GM19324 (cell line): ENCODE measurements around the gene OXGR1.
"Not testable (repeated sequence)": the region's sequence is repeated elsewhere in the genome, so short reads cannot be mapped to it uniquely, and the experiment has no call there.

Experiments used
- ATAC-seq: cut with Tn5 transposase; IDR thresholded peaks from one replicate; pipeline ENCODE4 v1.9.1; 2021; ENCODE audit warnings: mild to moderate bottlenecking, moderate library complexity; ENCODE audit not compliant: unreplicated experiment, low FRiP score

OXGR1 gene

DNA sequence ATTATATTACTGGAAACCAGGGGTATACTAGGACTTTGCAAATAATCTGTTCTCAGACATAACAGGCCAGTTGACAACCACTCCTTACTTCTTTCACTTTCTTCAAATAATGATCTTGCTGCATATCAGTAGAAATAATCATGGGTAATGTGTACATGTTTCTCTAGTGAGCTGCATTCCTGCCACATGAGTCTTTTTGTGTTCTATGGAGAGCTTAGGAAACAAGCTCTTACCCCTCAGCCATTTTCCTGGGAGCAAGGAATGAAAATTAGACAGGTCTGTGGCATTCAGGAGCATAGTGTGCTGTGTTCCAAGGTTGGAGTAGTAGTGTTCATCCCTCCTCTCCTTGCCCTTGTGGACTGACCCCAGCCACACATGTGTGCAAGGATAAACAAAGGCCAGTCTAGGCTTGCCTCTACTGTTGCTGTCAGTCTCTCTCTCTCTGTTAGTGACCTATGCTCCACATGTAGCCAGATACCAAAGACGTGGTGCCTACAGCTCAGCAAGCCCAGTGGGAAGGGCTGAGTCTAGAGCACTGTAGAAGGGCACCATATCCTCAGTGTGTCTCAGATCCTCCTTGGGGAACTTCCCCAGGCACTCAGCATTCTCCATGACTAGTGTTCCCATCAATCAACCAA, 11.5 kb upstream of the OXGR1 start:
- no peak for ATAC-seq

DNA sequence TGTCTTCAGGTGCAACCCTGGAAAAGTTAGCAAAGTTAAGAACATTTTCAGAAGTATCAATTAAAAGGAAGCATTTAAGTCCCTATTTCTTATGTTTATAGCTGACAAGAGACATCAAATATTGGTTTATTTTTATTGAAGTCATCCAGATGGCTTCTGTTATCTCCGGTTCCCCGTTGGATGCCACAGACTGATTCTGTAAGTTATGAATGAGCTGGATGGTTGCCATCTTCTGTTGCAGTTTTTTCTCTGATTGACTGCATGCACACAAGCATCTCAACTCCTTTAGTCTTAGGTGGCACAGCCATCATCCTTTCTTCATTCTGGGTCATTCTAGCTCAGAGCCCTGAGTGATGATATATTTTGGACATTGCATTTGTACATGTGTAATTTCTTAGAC, 10.6 kb upstream of the OXGR1 start:
- no peak for ATAC-seq

DNA sequence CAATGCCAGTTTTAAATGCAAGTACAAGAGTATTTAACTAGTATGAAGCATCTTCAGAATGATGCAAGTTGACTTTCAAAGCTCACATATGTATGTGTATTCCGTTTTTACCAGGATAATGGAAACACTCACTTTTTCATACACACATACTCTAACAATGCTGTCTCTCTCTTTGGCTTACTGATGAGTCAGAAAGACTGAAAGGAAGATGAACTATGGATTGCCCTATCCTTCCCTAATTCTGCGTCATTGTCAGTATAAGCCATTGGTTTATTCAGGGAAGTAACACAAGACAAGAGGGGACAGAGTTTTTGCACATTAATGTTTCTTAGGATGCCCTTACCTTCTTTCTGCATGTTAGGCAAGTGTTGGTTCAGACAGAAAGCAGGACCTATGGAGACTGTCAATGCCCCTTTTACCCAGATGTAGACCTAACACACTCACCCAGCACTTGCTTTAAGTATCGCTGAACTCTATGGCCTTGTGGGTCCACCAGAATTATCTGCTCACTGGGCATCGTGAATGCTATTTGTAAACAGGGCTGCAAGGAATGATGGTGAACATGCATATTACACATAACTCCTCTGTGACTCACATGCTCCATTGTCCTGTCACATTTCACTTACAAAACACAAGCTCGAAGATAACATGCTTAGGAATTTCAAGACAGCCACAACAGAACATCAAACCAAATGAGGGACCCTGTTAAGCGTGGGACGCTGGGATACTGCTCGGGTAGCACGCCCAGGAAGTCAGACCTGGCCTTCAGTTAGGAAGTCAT, 10.0 kb upstream of the OXGR1 start:
- ATAC-seq = no peak

DNA sequence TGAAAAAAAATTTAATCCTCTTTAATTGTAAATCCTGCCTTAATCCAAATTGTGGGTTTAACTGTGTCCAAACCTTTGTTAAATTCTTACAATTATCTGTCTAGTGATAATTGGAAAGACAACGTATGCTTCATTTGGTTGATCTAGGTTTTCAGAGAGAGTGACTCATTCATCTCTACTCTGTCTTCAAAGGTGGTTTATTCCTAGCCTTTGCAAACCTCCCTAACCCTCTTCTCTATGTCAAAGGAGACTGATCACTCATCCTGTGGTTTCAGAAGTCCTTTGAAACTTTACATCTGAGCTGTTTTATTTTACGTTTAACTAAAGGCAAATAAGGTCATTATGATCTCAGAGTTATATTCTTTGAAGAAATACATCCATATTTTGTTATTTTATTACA, 8.8 kb upstream of the OXGR1 start:
- no peak for ATAC-seq

DNA sequence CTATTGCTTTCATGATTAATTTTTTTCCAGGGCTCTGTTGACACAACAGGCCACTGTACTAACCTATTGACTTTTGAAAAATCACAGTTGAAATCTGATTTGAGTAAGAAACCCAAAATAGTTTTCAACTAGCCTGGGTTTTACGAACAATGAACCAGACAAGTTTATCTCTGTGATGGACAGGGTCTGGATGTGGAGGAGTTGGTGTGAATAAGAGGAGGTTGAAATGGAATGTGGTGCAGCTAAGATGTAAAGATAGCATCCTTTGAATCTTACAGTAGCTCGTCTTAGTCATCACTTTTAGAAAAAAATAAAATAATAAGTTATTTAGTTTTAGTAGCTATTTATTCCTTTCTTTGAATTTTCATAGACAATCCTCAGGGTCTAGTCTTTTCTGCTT, 8.3 kb upstream of the OXGR1 start:
- ATAC-seq = no peak

DNA sequence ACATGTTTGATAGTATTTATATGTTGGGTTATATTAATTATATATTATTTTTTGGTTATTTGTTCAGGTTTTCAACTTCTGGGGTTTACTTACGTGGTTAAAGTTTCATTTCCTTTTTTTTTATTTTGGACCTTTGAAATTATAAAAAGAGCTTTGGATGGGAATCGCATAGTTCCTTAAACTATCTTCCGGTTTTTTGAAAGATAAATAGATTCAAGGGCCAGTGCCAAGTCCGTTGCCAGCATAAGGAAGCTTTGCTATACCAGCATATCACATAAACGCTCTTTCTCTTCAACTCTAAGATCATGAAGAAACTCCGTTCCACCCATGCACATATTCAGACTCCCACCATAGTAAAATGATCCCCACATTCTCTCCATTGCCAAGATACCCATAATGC, 7.4 kb upstream of the OXGR1 start:
- no peak for ATAC-seq

DNA sequence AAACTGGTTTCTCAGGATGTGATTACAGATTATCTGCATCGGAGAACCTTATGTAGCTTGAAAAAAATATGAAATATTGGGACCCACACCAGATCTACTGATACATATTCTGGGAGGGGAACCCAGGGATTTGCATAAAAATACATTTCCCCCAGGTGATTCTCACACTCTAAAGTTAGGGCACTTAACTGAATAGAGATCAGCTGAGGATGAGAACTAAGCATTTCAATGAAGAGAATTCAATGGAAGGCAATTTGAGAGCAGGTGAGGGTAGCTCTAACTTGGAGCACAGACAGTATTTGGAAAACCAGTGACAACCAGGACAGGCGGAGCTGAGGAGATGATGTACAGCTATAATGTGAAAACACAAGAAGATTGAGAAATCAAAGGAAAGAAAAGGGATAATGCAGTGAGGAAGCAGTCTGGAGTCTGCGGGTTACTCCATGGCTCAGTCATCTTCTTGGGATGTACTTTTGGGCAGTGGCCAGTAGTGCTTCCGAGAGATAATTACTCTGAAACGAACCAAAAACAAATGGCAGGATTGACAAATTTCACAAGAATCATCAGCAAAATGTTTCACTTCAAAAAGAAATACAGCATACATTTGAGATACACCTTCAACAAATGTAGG, 6.1 kb upstream of the OXGR1 start:
- no peak for ATAC-seq

DNA sequence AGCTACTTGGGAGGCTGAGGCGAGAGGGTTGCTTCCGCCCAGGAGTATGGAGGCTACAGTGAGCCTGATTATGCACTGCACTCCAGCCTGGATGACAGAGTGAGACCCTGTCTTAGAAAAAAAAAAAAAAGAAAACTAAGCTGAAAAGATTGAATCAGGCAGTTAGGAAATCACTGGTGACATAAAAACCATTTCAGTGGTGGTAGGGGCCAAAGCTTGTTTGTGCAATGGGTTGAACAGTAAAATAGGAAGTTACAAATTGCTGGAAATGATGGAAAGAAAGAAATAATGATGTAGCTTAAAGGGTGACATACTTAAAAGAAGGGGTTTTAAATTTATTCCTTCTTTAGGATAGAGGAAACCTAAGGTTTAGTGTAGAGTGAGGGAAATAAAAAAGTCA, 4.8 kb upstream of the OXGR1 start:
- no peak for ATAC-seq

DNA sequence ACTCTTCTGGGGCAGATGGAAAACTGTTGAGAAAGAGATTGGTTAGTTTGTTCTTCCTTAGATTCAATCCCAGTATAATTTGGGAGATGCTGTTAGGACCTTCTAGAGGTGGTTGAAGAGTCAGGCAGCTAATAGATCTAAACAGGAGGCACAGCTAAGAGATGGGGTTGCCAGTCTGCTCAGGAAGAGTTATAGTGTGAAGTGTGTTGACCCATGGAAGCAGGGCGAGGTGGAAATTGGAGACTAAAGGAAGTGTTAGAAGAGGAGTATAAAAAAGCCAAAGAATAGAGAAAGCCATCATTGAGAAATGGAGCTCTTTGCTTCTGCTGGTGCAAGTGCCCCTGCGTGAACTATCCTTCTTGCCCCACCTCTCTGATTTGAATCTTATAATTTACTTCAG, 3.8 kb upstream of the OXGR1 start:
- ATAC-seq = no peak

DNA sequence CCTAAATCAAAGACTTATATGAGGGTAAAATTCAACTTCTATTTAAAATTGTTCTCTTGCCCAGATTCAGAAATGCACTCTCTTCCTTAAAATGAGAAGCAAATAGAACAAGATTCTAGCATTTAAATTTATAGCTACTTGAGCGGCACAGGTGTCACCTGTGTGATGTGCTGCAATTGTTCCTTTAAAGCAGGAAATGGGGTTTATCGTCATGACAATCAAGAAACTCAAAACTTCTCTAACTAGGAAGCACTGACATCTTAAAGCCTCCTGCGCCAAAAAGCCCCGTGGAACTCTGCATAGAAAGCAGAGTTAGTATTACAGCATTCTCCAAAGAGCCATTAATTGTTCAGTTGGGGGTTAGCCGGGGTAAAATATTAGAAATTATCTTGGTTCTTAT, 2.6 kb upstream of the OXGR1 start:
- ATAC-seq = no peak

DNA sequence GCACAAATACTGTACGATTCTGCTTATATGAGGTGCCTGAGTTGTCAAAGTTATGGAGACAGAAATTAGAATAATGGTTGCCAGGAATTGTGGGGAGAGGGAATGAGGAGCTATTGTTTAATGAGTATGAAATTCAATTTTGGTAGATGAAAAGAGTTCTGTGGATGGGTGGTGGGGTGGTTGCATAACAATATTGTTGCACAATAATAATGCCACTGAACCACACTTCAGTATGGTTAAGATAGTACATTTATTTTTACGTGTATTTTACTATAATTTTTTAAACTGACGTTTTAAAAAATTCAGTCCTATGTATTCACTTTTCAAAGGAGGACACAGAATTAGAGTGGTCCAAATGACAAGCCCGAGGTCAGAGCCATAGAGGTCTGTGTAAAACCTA, 1.8 kb upstream of the OXGR1 start:
- ATAC-seq = no peak

DNA sequence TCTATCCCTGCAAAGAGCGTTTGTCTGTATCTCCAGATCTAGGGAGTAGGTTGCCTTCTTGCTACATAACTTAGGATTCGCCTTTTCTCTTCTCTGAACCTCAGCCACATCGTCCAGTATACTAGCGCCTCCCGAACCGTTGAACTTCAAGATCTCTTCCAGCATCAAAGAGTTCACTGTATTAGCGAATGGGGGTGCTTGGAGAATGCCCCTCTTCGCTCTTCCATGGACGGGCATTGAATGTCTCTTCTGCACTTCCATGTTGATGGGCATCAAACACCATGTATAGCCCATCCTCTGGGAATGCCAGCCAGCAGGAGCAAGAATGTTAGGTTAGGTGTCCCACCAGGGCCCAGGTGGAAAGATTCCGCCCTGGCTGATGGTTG, 575 bp upstream of the OXGR1 start:
- no peak for ATAC-seq

DNA sequence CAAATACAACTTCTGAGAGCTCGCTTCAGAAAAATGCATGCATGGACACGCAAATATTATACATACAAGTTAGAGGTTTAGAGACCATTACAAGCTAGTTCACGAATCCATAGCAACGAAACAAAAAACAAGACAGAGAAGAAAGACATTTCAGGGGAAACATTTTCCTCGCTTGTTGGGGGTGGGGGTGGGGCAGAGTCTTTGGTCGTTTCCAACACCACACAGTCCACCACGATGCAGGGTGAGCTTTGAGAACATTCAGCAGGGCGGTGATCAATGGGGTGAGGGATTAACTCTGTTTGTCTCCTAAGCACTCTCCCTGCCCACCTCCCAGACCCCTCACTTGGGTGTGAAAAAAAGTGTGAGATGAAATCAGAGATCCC, 651 bp downstream of the OXGR1 start:
- no peak for ATAC-seq

DNA sequence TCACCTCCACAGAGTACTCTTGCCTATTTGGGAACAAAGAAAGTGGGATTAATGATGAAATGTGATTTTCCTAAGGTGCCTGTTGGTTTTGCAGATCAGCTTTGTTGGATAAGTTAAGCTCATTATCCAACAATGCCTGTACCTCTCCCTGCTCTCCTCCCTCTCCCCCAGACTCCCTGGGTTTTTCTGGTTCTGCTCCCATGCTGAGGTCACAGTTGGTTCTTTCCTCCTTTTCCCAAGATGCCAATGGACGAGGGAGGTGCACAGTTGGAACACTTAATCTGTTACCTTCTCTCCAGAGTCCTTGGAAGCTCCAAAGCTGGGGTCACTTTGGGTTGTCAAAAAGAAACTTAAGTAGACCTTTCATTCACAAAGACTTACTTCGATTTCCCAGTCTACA, 1.6 kb downstream of the OXGR1 start:
- ATAC-seq = no peak

DNA sequence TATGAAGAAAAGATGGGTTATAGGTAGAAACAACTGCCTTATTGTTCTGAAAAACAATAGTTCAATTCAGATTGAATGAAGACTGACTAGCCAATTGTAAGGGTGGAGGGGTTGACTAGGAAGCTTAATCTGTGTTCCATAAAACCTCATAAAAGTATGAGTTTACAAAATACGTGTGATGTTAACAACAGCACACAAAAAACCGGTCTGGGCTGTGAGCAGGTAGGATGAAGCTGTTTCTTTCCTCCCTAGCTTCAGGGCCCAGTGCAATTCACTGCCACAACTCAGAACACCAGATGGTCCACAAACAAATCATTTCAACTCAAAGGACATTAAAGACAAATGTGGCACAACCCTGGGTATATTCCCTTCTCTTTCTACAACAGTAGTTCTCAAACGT, 3.2 kb downstream of the OXGR1 start:
- ATAC-seq = no peak

DNA sequence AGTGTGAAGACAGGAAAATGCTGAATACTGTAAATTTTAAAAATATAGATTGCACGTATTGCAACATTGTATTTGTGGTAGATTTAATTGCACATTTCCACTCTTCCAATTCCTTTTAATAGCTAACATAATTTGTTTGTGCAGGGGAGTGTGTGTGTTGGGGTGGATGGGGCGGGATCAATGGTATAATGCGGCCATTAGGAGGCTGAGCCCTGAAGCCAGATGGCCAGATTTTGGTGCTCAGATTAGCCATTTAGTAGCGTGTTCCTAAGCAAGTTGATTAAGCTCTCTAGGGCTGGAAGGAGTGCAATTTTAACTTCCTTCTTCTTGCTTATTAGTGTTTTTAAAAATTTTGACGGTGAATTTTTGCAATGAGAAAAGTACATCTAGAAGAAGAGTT, 5.8 kb downstream of the OXGR1 start:
- ATAC-seq = no peak

DNA sequence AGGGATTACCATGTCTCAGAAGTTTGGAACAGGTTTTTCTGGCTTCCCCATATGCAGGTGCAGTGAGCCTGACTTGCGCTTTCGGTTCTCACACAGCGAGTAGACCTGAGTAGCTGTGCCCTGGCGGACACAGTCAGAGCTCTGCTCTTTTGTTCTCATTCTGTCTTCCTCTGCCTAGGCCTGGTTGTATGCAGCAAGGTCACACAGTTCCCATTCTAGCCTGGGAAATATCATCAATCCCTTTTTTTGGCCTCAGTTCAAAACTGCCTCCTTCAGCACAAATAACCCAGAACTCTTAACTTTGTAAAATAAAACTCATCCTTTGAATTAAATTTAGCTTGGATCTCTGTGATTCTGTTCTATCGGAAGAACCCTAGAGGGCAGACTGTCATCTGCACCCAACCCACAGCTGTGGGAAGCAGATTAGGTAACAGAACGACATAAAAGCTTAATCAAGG, 10.2 kb downstream of the OXGR1 start:
- peak; percentile 100 for ATAC-seq

DNA sequence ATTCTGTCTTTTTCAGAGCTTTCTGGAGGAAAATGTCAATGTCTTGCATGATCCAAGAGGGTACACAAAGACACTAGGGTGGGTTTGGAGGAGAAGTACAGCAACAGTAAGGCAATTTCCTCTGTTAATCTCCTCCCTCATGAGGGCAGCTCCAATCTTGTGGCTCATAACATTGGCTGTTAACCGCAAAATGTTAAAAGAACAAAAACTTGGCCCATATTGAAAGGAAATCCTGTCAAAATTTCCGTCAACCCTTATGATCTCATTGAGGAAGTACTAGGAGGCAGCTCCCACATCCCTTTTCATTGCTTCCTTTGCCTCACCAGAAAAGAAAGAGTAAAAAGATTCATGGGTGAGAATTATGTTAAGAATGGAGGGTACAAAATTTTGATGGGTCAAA, 11.6 kb downstream of the OXGR1 start:
- ATAC-seq = no peak

DNA sequence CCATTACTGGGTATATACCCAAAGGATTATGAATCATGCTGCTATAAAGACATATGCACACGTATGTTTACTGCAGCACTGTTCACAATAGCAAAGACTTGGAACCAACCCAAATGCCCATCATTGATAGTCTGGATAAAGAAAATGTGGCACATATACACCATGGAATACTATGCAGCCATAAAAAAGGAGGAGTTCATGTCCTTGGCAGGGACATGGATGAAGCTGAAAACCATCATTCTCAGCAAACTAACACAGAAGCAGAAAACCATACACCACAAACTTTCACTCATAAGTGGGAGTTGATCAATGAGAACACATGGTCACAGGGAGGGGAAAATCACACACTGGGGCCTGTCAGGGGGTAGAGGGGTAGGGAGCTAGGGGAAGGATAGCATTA, 14.4 kb downstream of the OXGR1 start:
- ATAC-seq = not testable (repeated sequence)

DNA sequence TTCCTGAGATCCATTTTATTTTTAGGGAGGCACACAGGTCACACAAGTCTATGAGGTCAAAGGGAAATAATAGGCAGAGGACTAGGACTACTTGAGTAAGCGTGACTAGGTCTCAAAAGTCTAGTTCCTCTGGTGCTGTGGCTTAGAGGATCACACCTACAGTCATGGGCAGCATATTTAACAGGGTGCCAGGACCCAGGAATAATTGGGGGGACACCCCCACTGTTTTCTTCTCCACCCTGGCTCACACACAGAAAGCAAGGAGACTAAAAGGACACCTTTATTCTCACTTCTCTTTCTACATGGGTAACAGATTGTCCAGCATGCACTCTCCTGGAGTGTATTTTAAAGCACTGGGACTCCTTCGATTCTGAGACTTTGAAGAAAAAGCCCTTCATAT, 26.2 kb downstream of the OXGR1 start:
- no peak for ATAC-seq

DNA sequence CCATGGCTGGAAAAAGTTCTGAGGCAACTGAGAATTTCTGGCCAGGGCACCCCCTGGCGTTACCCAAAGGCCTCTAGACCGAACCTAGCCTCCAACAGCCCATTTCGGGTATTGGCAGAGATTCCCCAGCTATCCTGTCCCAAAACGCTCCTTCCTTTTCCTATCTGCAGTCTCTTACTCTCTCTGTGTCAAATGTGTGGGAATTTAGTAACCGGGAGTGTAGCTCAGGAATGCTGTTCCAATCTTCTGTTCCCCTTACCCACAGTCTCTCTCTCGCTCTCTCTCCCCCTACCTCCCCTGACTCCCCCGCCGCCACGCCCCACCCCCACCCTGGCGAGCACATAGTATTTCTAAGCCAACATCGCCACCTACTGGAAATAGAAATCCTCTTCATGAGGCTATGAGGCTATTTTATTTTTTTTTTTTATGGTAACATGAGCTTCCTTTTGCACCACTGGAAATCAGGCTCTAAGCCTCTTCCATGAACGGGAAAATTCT, 27.0 kb downstream of the OXGR1 start:
- no peak for ATAC-seq
